ENCODE data around the gene CTU1. TPM values are rescaled to one million over a fixed set of nuclear protein-coding genes. Genes with fewer than 3 reads are reported as not detected.

The CTU1 gene
- total RNA-seq, 1 donor from 2014 or later: 19.3 TPM

- DNase-seq (ENCODE audit: extremely low read depth, low read depth, low spot score): no peak
Measured at GRCh38 chr19:51084505-51084904, 23.7 kb downstream of the CTU1 start.

GRCh38 chr19:51083783-51084182, 24.4 kb downstream of the CTU1 start:
- no peak for DNase-seq (ENCODE audit: extremely low read depth, low read depth, low spot score)

- DNase-seq (ENCODE audit: extremely low read depth, low read depth, low spot score): no peak
Measured at GRCh38 chr19:51083181-51083580, 25.0 kb downstream of the CTU1 start.

- DNase-seq (ENCODE audit: extremely low read depth, low read depth, low spot score): no peak
Measured at GRCh38 chr19:51082611-51083010, 25.6 kb downstream of the CTU1 start, which contains the start of gene KLK14. Gene KLK14 (minus strand): TSS chr19:51082887. CDS start chr19:51082614, 273 bp downstream.

- DNase-seq (ENCODE audit: extremely low read depth, low read depth, low spot score): no peak
Measured at GRCh38 chr19:51081476-51081875, 26.7 kb downstream of the CTU1 start.

GRCh38 chr19:51079481-51080110, 28.6 kb downstream of the CTU1 start:
- DNase-seq (ENCODE audit: extremely low read depth, low read depth, low spot score): no peak

GRCh38 chr19:51078731-51079130, 29.5 kb downstream of the CTU1 start:
- no peak for DNase-seq (ENCODE audit: extremely low read depth, low read depth, low spot score)

- DNase-seq (ENCODE audit: extremely low read depth, low read depth, low spot score): no peak
Measured at GRCh38 chr19:51078104-51078503, 30.1 kb downstream of the CTU1 start.

GRCh38 chr19:51076631-51077213, 31.5 kb downstream of the CTU1 start:
- no peak for DNase-seq (ENCODE audit: extremely low read depth, low read depth, low spot score)

- no peak for DNase-seq (ENCODE audit: extremely low read depth, low read depth, low spot score)
Measured at GRCh38 chr19:51075998-51076397, 32.2 kb downstream of the CTU1 start.

- no peak for DNase-seq (ENCODE audit: extremely low read depth, low read depth, low spot score)
Measured at GRCh38 chr19:51071095-51071405, 37.2 kb downstream of the CTU1 start.

GRCh38 chr19:51070334-51071094, 37.7 kb downstream of the CTU1 start:
- no peak for DNase-seq (ENCODE audit: extremely low read depth, low read depth, low spot score)

GRCh38 chr19:51066393-51067186, 41.6 kb downstream of the CTU1 start:
- DNase-seq (ENCODE audit: extremely low read depth, low read depth, low spot score): no peak

GRCh38 chr19:51065221-51065960, 42.8 kb downstream of the CTU1 start:
- no peak for DNase-seq (ENCODE audit: extremely low read depth, low read depth, low spot score)

- DNase-seq (ENCODE audit: extremely low read depth, low read depth, low spot score): no peak
Measured at GRCh38 chr19:51064534-51065220, 43.5 kb downstream of the CTU1 start, which contains the start of gene KLK13. Gene KLK13 (minus strand): TSS chr19:51065092. CDS start chr19:51065067, 25 bp downstream.

GRCh38 chr19:51063664-51064063, 44.5 kb downstream of the CTU1 start:
- no peak for DNase-seq (ENCODE audit: extremely low read depth, low read depth, low spot score)

- no peak for DNase-seq (ENCODE audit: extremely low read depth, low read depth, low spot score)
Measured at GRCh38 chr19:51060973-51061372, 47.2 kb downstream of the CTU1 start.

GRCh38 chr19:51060336-51060735, 47.9 kb downstream of the CTU1 start:
- DNase-seq (ENCODE audit: extremely low read depth, low read depth, low spot score): no peak

GRCh38 chr19:51059715-51060114, 48.5 kb downstream of the CTU1 start:
- DNase-seq (ENCODE audit: extremely low read depth, low read depth, low spot score): no peak

GRCh38 chr19:51055866-51056265, 52.3 kb downstream of the CTU1 start:
- no peak for DNase-seq (ENCODE audit: extremely low read depth, low read depth, low spot score)
